ENCODE measurements around the gene L3MBTL1.

Gene L3MBTL1

GRCh38 chr20:43549416-43550065, 42.0 kb downstream of the L3MBTL1 start:
- H3K27ac Mint-ChIP-seq, result no peak overlapping the region
- no peak overlapping the region for H3K4me3 Mint-ChIP-seq
- peaks cover 4% of the 10 kb centered on the region for H3K9me3 Mint-ChIP-seq
- H3K4me1 Mint-ChIP-seq (ENCODE audit: low read depth), result no peaks in the 10 kb centered on the region
- H3K36me3 Mint-ChIP-seq (ENCODE audit: low read depth), result peaks cover 3% of the 10 kb centered on the region
- H3K27me3 Mint-ChIP-seq (ENCODE audit: low read depth), result peaks cover 4% of the 10 kb centered on the region

- no peaks in the 10 kb centered on the region for H3K4me1 Mint-ChIP-seq (ENCODE audit: low read depth)
- no peak overlapping the region for H3K27ac Mint-ChIP-seq
- peaks cover 4% of the 10 kb centered on the region for H3K27me3 Mint-ChIP-seq (ENCODE audit: low read depth)
- H3K4me3 Mint-ChIP-seq, result no peak overlapping the region
- peaks cover 4% of the 10 kb centered on the region for H3K9me3 Mint-ChIP-seq
- peaks cover 3% of the 10 kb centered on the region for H3K36me3 Mint-ChIP-seq (ENCODE audit: low read depth)
Measured at GRCh38 chr20:43550456-43550855, 43.0 kb downstream of the L3MBTL1 start.

GRCh38 chr20:43554369-43554768, 46.9 kb downstream of the L3MBTL1 start:
- H3K36me3 Mint-ChIP-seq (ENCODE audit: low read depth), result no peaks in the 10 kb centered on the region
- H3K4me3 Mint-ChIP-seq, result no peak overlapping the region
- peaks cover 4% of the 10 kb centered on the region for H3K27me3 Mint-ChIP-seq (ENCODE audit: low read depth)
- H3K9me3 Mint-ChIP-seq, result no peaks in the 10 kb centered on the region
- no peaks in the 10 kb centered on the region for H3K4me1 Mint-ChIP-seq (ENCODE audit: low read depth)
- H3K27ac Mint-ChIP-seq, result no peak overlapping the region

GRCh38 chr20:43558412-43559146, 51.1 kb downstream of the L3MBTL1 start, which contains the start of gene SGK2:
Gene SGK2, plus strand, starts transcription at chr20:43559027. Its CDS starts 7,469 bp downstream, at chr20:43566496.
- H3K36me3 Mint-ChIP-seq (ENCODE audit: low read depth), result no peaks in the 10 kb centered on the region
- no peaks in the 10 kb centered on the region for H3K9me3 Mint-ChIP-seq
- H3K27ac Mint-ChIP-seq, result no peak within 1 kb of the TSS

GRCh38 chr20:43559147-43559987, 51.9 kb downstream of the L3MBTL1 start:
- no peaks in the 10 kb centered on the region for H3K9me3 Mint-ChIP-seq

More at GRCh38 chr20:43558412-43559146, 51.1 kb downstream of the L3MBTL1 start, which contains the start of gene SGK2:
- H3K4me1 Mint-ChIP-seq (ENCODE audit: low read depth), result no peaks in the 10 kb centered on the region
- H3K27me3 Mint-ChIP-seq (ENCODE audit: low read depth), result no peaks in the 10 kb centered on the region
- H3K4me3 Mint-ChIP-seq, result no peak within 1 kb of the TSS

GRCh38 chr20:43560974-43561373, 53.5 kb downstream of the L3MBTL1 start:
- H3K4me1 Mint-ChIP-seq (ENCODE audit: low read depth), result no peaks in the 10 kb centered on the region
- no peaks in the 10 kb centered on the region for H3K9me3 Mint-ChIP-seq
- H3K27me3 Mint-ChIP-seq (ENCODE audit: low read depth), result no peaks in the 10 kb centered on the region
- H3K36me3 Mint-ChIP-seq (ENCODE audit: low read depth), result no peaks in the 10 kb centered on the region
- H3K4me3 Mint-ChIP-seq, result no peak overlapping the region
- H3K27ac Mint-ChIP-seq, result no peak overlapping the region

More at GRCh38 chr20:43559147-43559987, 51.9 kb downstream of the L3MBTL1 start:
- Mint-ChIP-seq H3K27ac (no peak overlapping the region), H3K4me1 (ENCODE audit: low read depth) (no peaks in the 10 kb centered on the region), H3K27me3 (ENCODE audit: low read depth) (no peaks in the 10 kb centered on the region), H3K4me3 (no peak overlapping the region), H3K36me3 (ENCODE audit: low read depth) (no peaks in the 10 kb centered on the region)

GRCh38 chr20:43563429-43563828, 55.9 kb downstream of the L3MBTL1 start:
- Mint-ChIP-seq H3K4me1 (ENCODE audit: low read depth) (no peaks in the 10 kb centered on the region), H3K27me3 (ENCODE audit: low read depth) (no peaks in the 10 kb centered on the region), H3K4me3 (no peak overlapping the region), H3K27ac (no peak overlapping the region), H3K36me3 (ENCODE audit: low read depth) (no peaks in the 10 kb centered on the region), H3K9me3 (no peaks in the 10 kb centered on the region)

- Mint-ChIP-seq H3K27ac (no peak overlapping the region), H3K36me3 (ENCODE audit: low read depth) (no peaks in the 10 kb centered on the region), H3K27me3 (ENCODE audit: low read depth) (no peaks in the 10 kb centered on the region), H3K4me1 (ENCODE audit: low read depth) (no peaks in the 10 kb centered on the region), H3K9me3 (no peaks in the 10 kb centered on the region), H3K4me3 (no peak overlapping the region)
Measured at GRCh38 chr20:43563991-43564390, 56.5 kb downstream of the L3MBTL1 start.

- no peak overlapping the region for H3K27ac Mint-ChIP-seq
- H3K4me3 Mint-ChIP-seq, result no peak overlapping the region
- H3K9me3 Mint-ChIP-seq, result no peaks in the 10 kb centered on the region
- H3K4me1 Mint-ChIP-seq (ENCODE audit: low read depth), result no peaks in the 10 kb centered on the region
- no peaks in the 10 kb centered on the region for H3K27me3 Mint-ChIP-seq (ENCODE audit: low read depth)
- no peaks in the 10 kb centered on the region for H3K36me3 Mint-ChIP-seq (ENCODE audit: low read depth)
Measured at GRCh38 chr20:43564455-43564854, 57.0 kb downstream of the L3MBTL1 start.

GRCh38 chr20:43564993-43565757, 57.7 kb downstream of the L3MBTL1 start:
- Mint-ChIP-seq H3K27me3 (ENCODE audit: low read depth) (no peaks in the 10 kb centered on the region), H3K9me3 (no peaks in the 10 kb centered on the region), H3K4me3 (no peak overlapping the region), H3K36me3 (ENCODE audit: low read depth) (no peaks in the 10 kb centered on the region), H3K4me1 (ENCODE audit: low read depth) (no peaks in the 10 kb centered on the region), H3K27ac (no peak overlapping the region)

GRCh38 chr20:43565758-43566104, 58.2 kb downstream of the L3MBTL1 start:
- H3K36me3 Mint-ChIP-seq (ENCODE audit: low read depth), result no peaks in the 10 kb centered on the region
- H3K9me3 Mint-ChIP-seq, result no peaks in the 10 kb centered on the region
- H3K27me3 Mint-ChIP-seq (ENCODE audit: low read depth), result no peaks in the 10 kb centered on the region
- no peaks in the 10 kb centered on the region for H3K4me1 Mint-ChIP-seq (ENCODE audit: low read depth)
- no peak overlapping the region for H3K4me3 Mint-ChIP-seq
- H3K27ac Mint-ChIP-seq, result no peak overlapping the region

- H3K27me3 Mint-ChIP-seq (ENCODE audit: low read depth), result no peaks in the 10 kb centered on the region
- H3K36me3 Mint-ChIP-seq (ENCODE audit: low read depth), result no peaks in the 10 kb centered on the region
- H3K9me3 Mint-ChIP-seq, result no peaks in the 10 kb centered on the region
- no peaks in the 10 kb centered on the region for H3K4me1 Mint-ChIP-seq (ENCODE audit: low read depth)
- H3K27ac Mint-ChIP-seq, result no peak overlapping the region
- H3K4me3 Mint-ChIP-seq, result no peak overlapping the region
Measured at GRCh38 chr20:43567477-43567876, 60.0 kb downstream of the L3MBTL1 start.

- no peaks in the 10 kb centered on the region for H3K9me3 Mint-ChIP-seq
- no peaks in the 10 kb centered on the region for H3K4me1 Mint-ChIP-seq (ENCODE audit: low read depth)
Measured at GRCh38 chr20:43568706-43569105, 61.2 kb downstream of the L3MBTL1 start.

GRCh38 chr20:43569282-43569681, 61.8 kb downstream of the L3MBTL1 start:
- Mint-ChIP-seq H3K9me3 (no peaks in the 10 kb centered on the region), H3K36me3 (ENCODE audit: low read depth) (no peaks in the 10 kb centered on the region), H3K27me3 (ENCODE audit: low read depth) (no peaks in the 10 kb centered on the region), H3K27ac (no peak overlapping the region), H3K4me1 (ENCODE audit: low read depth) (no peaks in the 10 kb centered on the region), H3K4me3 (no peak overlapping the region)

More at GRCh38 chr20:43568706-43569105, 61.2 kb downstream of the L3MBTL1 start:
- H3K36me3 Mint-ChIP-seq (ENCODE audit: low read depth), result no peaks in the 10 kb centered on the region
- no peak overlapping the region for H3K4me3 Mint-ChIP-seq
- H3K27me3 Mint-ChIP-seq (ENCODE audit: low read depth), result no peaks in the 10 kb centered on the region
- no peak overlapping the region for H3K27ac Mint-ChIP-seq
